Cardiac muscle cell (in vitro differentiated cells and primary cell): ENCODE measurements around the gene EXOC3L1. TPM values are rescaled to one million over a fixed set of nuclear protein-coding genes. Genes with fewer than 3 reads are reported as not detected.

ENCODE experiments used
- DNase-seq, 2 donors: peaks; one replicate each; pipeline versions ENCODE4 v3.0.0 to v3.0.0-alpha.2; 2010 to 2017; ENCODE audit warnings: low read depth in 1 of 2, low spot score in 1 of 2
- H3K27ac ChIP-seq: fragments of 200-600 bp; sonication (generic); 2 replicates; pipeline ENCODE4 v1.5.1; 2016
- H3K27me3 ChIP-seq: fragments of 200-600 bp; sonication (generic); 2 replicates; pipeline ENCODE4 v1.6.0; 2016; ENCODE audit warnings: control low read depth
- H3K36me3 ChIP-seq: fragments of 200-600 bp; sonication (generic); 2 replicates; pipeline ENCODE4 v1.5.1; 2016; ENCODE audit warnings: control low read depth
- H3K4me1 ChIP-seq: fragments of 200-600 bp; sonication (generic); 2 replicates; pipeline ENCODE4 v1.8.1; 2017; ENCODE audit warnings: low read depth, mild to moderate bottlenecking, mixed run types
- H3K4me3 ChIP-seq: fragments of 200-600 bp; sonication (generic); 2 replicates; pipeline ENCODE4 v1.5.1; 2016; ENCODE audit warnings: mild to moderate bottlenecking
- H3K9me3 ChIP-seq: fragments of 200-600 bp; sonication (generic); 2 replicates; pipeline ENCODE4 v1.5.1; 2017; ENCODE audit warnings: low read depth, mild to moderate bottlenecking, control low read depth
- CTCF ChIP-seq: IDR thresholded peaks from 2 replicates; pipeline ENCODE4 v1.5.1; 2012; ENCODE audit warnings: low read depth, mild to moderate bottlenecking, low read length
- polyA plus RNA-seq: library from polyadenylated mRNA; unstranded; fragments of >200 nt; fragmentation: Nextera tagmentation; extraction: Ambion mirVana; gene quantifications from 2 replicates; pipeline ENCODE4 v1.2.1, GENCODE V29; 2016
- total RNA-seq: library from RNA; depleted of rRNA; stranded (reverse); fragments of >200 nt; gene quantifications from 2 replicates; pipeline ENCODE4 v1.2.3, GENCODE V29; 2016

EXOC3L1 gene
- 2.9 and 3.7 TPM in 2 replicates for total RNA-seq
- polyA plus RNA-seq: 2.8 and 4.3 TPM in 2 replicates

DNA sequence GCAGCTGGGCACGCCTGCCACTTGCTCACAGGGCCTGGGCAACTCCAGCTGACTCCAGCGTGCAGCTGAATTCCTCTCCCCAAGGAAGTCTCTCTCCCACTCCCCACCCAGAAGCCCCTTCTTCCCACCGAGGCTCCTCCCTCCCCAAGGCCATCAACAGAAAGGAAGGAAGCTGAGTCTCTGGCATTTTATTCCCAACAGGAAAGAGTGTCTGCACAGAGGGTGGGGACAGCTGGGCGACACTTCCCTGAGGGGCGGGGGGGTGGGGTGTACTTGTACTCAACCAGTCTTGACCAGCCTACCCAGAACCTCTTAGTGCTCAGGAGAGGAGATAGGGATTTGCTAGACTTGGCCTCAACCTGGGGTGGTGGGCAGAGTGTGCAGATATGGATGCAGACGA, at the start of gene EXOC3L1:
Gene EXOC3L1, minus strand, starts transcription at position 96 of the 400 bp plus-strand sequence. CDS start 460 bp downstream, outside the sequence.
- no peak for DNase-seq
- TF ChIP-seq CTCF: no peak
- Histone ChIP-seq H3K4me1 (peaks cover 7% of the 10 kb centered on the region), H3K27me3 (peaks cover 2% of the 10 kb centered on the region), H3K9me3 (no peaks in the 10 kb centered on the region), H3K27ac (no peak within 1 kb of the TSS), H3K36me3 (peaks cover 6% of the 10 kb centered on the region), H3K4me3 (no peak within 1 kb of the TSS)

- no peak for TF ChIP-seq CTCF
- Histone ChIP-seq H3K27me3 (no peaks in the 10 kb centered on the region), H3K9me3 (no peaks in the 10 kb centered on the region), H3K4me1 (no peaks in the 10 kb centered on the region), H3K36me3 (peaks cover 5% of the 10 kb centered on the region), H3K27ac (no peak overlapping the region), H3K4me3 (no peak overlapping the region)
- no peak for DNase-seq
Observed at GRCh38 chr16:67238806-67239470, 49.0 kb upstream of the EXOC3L1 start.

DNA sequence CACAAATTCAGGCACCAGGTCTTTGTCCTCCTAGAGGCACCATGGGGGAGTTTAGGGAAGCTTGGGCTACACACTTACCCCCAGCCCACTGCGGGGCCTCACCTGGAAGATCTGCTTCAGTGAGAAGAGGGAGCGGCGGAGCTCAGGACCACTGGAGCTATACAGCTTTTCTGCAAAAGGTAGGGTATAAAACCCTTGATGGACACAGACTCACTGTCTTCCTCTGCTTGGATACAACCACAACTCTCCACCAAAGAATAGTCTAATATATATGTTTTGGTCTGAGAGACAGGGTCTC, 48.3 kb upstream of the EXOC3L1 start:
- no peak overlapping the region for H3K4me3 ChIP-seq
- no peak for DNase-seq
- H3K36me3 ChIP-seq: peaks cover 5% of the 10 kb centered on the region

GRCh38 chr16:67237396-67238277, 47.7 kb upstream of the EXOC3L1 start:
- Histone ChIP-seq H3K4me3 (no peak overlapping the region), H3K27ac (no peak overlapping the region), H3K27me3 (no peaks in the 10 kb centered on the region), H3K36me3 (peaks cover 5% of the 10 kb centered on the region), H3K9me3 (no peaks in the 10 kb centered on the region), H3K4me1 (no peaks in the 10 kb centered on the region)
- no peak for TF ChIP-seq CTCF
- no peak for DNase-seq

More for the DNA sequence above, 48.3 kb upstream of the EXOC3L1 start:
- no peak for TF ChIP-seq CTCF
- Histone ChIP-seq H3K27ac (no peak overlapping the region), H3K9me3 (no peaks in the 10 kb centered on the region), H3K4me1 (no peaks in the 10 kb centered on the region), H3K27me3 (no peaks in the 10 kb centered on the region)

DNA sequence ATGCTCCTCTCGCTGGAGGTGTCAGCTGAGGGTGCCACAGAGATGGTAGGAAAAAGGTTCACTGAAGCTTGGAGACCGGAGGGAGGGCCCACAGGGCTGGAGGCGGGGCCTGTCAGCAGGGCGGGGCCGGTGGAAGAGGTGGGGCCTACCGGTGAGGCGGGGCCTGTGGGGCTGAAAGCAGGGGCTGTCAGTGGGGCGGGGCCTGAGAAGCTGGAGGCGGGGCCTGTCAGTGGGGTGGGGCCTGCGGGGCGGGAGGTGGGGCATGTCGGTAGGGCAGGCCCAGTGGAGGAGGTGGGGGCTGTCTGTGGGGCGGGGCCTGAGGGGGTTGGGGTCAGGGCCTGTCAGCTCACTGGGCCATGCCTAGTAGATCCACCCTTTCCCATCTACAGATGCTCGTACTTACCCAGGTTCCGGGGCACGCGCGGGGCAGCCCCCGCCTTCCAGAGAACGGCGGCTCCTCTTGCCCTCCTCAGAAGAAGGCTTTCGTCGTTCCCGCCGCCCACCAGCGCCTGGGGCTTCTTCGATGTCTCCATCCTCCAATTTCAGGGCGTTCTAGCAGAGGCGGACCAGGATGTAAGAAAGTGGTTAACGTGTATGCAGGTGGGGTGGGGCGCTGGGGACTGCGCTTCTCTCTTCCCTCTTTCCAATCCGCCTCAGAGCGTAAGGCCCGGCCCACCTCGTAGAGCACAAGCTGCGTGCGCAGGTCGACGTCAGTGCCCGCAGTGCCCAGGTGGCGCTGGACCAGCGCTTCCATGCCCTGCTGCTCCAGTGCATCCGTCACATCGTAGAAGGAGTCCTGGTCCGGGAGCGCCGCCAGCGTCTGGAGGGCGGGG, 46.8 kb upstream of the EXOC3L1 start:
- peak; percentile 32 to 41 for DNase-seq
- peaks cover 5% of the 10 kb centered on the region for H3K36me3 ChIP-seq
- no peak overlapping the region for H3K27ac ChIP-seq
- H3K9me3 ChIP-seq: no peaks in the 10 kb centered on the region
- H3K4me1 ChIP-seq: no peaks in the 10 kb centered on the region
- H3K27me3 ChIP-seq: no peaks in the 10 kb centered on the region
- no peak overlapping the region for H3K4me3 ChIP-seq
- no peak for TF ChIP-seq CTCF
